Mucosa of gallbladder (tissue), 1 donor: ENCODE measurements around the gene DMAP1. TPM values are rescaled to one million over a fixed set of nuclear protein-coding genes. Genes with fewer than 3 reads are reported as not detected.
"Not testable (repeated sequence)": the region's sequence is repeated elsewhere in the genome, so short reads cannot be mapped to it uniquely, and the experiment has no call there.

Experiments used
- DNase-seq: peaks from one replicate; pipeline ENCODE4 v3.0.0-alpha.2; 2020; ENCODE audit warnings: low spot score
- total RNA-seq: library from RNA; stranded (reverse); gene quantifications from one replicate; pipeline ENCODE4 v1.2.1, GENCODE V29; 2021
- donor health status: DM: no; HTN: no; CAD: no.

Gene DMAP1
- total RNA-seq: 45.8 TPM

- DNase-seq: peak; percentile 81
These were observed at the start of gene DMAP1 for GRCh38 chr1:44213222-44214112. Gene DMAP1, plus strand, starts transcription at chr1:44213471. Its CDS starts 283 bp downstream, at chr1:44213754.

DNA sequence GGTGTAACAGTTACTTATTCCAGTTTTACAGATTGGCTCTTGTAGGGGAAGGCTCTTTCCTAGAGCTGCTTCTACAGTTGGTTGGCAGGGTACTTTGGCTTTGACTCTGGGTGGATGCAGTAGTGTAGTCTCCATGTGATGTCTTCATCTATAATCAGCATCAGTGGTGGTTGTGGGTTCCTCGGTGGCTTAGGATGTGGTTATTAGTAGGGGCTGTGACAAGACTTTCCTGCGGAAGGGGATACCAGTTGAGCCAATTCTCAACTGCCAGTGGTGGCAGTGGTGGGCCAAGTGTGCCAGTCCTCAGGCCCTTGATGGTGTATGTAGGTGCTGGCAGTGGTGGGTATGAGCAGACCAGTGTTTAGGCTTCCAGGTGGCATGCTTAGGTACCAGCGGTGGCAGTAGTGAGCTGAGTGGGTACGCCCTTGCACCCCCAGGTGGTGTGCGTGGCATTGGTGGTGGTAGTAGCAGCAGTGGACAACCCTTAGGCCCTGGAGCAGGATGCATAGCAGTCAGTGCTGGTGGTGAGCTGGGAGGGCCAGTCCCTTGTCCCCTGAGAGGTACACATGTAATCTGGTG, 44.7 kb upstream of the DMAP1 start:
- DNase-seq: no peak

DNA sequence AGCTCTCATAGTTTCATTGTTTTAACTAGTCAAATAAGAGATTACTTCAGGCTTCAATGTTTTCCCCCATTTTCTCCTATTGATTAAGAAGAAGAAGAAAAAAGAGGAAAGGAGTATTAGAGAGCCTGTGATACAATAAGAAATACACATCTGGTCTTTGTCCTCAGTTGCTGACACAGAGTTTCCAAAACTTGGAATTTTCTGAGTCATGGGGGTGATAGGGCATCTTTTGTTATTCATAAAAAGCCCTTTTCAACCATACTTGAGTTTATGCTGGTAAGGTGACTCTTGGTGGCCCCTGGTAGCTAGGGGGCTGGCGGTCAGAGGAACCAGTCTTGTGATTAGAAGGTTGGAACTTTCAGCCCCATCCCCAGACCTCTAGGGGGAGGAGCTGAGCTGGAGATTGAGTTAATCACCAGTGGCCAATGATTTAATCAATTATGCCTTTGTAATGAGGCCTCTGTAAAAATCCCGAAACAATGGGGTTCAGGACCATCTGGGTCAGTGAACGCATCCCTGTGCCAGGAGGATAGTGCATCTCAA, 42.9 kb upstream of the DMAP1 start:
- no peak for DNase-seq

DNA sequence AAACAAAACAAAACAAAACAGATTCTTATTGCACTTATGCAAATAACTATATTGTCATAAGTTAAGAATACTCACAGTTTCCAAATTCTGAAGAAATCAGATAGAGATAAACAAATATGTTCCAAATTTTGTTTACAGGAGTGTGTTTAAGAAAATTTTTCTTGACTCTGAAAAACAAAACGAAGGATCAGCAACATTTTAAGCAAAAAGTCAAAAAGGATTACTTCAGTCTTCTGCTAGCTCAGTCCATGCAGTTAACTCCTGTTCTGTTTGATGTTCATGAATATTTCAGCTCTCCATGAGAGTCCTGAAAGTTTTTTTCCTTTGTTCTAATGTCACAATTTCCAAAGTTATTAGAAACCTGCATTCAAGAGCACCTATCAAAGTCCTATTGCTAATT, 38.6 kb upstream of the DMAP1 start:
- DNase-seq: no peak

GRCh38 chr1:44200336-44200735, 12.9 kb upstream of the DMAP1 start:
- no peak for DNase-seq

- not testable (repeated sequence) for DNase-seq
These were observed 6.7 kb upstream of the DMAP1 start for GRCh38 chr1:44206545-44206944.

GRCh38 chr1:44208226-44208625, 5.0 kb upstream of the DMAP1 start:
- no peak for DNase-seq

- no peak for DNase-seq
These were observed 2.7 kb upstream of the DMAP1 start for GRCh38 chr1:44210595-44210994.

- no peak for DNase-seq
These were observed 683 bp upstream of the DMAP1 start for GRCh38 chr1:44212355-44213221.

DNA sequence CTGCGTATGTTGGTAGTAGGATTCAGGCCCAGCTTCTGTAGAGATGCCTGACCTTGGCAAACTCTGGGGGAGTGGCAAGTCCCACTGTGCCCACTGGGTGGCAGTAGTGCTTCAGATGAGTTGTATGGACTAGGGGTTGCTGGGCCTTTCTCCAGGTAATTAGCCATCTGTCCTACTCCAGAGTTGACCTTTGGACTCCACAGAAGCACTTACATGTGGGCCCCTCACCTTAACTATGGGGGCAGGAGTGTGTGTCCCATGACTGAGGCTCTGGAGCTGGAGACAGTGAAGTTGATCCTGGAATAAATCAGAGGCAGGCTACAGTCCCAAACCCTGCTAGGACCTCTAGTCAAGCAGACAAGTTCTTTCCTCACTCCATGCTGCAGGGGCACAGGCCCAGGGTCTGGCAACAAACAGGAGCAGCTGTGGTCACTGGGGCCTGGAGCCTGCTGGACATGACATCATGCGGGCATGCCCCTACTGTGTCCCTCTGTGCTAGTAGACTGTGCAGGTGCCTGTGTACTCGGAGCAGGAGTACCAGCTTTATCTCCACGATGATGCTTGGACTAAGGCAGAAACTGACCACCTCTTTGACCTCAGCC, 4.6 kb downstream of the DMAP1 start:
- DNase-seq: peak; percentile 77

GRCh38 chr1:44218503-44219300, 5.4 kb downstream of the DMAP1 start:
- DNase-seq: no peak

GRCh38 chr1:44219301-44219626, 6.0 kb downstream of the DMAP1 start:
- DNase-seq: no peak

DNA sequence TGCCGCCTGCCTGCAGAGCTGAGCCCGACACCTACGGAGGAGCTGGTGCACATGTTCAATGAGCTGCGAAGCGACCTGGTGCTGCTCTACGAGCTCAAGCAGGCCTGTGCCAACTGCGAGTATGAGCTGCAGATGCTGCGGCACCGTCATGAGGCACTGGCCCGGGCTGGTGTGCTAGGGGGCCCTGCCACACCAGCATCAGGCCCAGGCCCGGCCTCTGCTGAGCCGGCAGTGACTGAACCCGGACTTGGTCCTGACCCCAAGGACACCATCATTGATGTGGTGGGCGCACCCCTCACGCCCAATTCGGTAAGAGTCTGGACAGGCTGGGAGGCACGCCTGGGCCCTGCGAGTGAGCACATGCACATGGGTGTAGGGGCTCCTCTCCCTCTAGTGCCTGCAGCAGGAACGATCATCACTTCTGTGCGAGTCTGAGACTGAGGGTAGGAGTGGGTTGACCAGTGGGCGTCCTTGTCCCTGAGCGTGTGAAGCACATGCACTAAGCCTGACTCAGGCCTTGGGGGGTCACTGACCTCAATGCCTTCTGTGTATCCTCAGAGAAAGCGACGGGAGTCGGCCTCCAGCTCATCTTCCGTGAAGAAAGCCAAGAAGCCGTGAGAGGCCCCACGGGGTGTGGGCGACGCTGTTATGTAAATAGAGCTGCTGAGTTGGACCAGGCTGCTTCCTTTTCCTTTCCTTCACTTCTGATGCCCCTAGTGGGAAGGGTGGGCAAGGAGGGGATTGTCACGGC, 6.9 kb downstream of the DMAP1 start:
- DNase-seq: no peak

- no peak for DNase-seq
These were observed 7.5 kb downstream of the DMAP1 start for GRCh38 chr1:44220755-44221154.

DNA sequence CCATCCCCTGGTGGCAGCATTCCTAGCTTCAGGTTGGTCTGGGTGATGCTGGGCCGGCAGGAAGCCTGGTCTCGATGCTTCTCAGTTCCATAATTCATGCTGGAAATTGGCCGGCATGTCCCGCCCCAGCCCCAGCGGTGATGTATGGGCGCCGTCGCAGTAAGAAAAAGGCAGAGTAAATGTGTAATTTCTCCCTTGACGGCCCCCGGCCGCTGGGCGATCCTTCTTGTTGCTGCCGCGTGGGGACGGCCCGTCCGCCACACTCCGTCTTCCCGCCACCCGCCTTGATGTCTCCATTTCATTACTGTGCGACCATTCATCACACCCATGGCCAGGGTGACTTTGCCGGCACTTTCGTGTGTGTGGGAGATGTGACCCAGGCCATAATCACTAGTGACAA, 8.5 kb downstream of the DMAP1 start:
- DNase-seq: no peak

DNA sequence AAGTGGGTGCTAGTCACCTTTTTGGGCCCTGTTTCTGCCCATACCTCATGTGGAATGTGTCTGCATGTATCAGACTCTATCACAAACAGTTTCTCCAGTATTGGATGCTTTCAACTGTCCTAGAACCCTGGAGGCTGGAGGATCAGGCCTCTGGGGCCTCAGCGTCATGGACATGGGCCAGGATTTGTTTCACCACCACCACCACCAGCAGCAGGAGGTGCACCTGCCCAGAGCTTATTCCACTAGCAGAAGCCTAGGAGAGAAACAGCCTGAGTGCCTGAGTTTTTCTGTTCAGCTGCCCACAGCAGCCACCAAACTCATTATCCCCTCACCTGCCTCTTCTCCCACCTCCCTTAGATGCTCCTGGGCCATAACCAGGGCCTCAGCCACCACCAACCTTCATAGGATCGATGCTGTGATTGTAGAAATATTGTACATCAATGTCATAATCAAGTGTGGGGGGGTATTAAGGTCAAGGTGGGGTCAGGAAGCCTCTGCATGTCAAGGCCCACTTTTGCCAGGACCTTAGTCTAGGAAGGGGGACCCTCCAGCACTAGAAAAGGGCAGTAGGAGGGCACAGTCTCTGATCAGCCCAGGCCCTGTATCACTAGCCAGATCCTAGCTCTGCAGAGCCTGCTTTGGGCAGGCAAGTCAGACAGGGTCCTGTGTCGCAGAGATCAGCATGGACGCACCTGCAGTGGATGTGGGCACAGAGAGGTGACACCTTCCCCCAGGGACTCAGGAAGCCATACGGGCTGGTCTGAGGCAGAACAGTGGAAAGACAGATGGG, 9.3 kb downstream of the DMAP1 start:
- DNase-seq: no peak

- no peak for DNase-seq
These were observed 9.9 kb downstream of the DMAP1 start for GRCh38 chr1:44223187-44223610.

GRCh38 chr1:44225761-44226160, 12.5 kb downstream of the DMAP1 start:
- DNase-seq: no peak

DNA sequence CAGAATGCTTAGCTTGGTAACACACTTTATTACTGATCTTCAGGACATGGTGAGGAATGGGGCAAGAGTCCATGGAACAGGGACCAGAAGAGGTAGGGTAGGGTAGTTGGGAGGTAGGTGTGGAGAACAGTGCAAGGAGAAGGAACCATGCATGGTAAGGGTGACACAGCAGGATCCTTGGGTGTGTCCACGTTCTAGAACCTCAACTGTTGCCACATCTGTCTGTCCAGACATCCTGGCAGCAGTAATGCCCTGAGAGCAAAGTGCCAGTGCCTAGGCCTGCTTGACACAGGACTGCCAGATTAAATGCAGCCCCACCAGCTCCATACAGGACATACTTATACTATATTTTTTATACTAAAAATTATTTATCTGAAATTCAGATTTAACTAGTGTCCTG, 13.9 kb downstream of the DMAP1 start:
- DNase-seq: no peak
